ENCODE measurements around the gene PPP1R9B.

Gene PPP1R9B

DNA sequence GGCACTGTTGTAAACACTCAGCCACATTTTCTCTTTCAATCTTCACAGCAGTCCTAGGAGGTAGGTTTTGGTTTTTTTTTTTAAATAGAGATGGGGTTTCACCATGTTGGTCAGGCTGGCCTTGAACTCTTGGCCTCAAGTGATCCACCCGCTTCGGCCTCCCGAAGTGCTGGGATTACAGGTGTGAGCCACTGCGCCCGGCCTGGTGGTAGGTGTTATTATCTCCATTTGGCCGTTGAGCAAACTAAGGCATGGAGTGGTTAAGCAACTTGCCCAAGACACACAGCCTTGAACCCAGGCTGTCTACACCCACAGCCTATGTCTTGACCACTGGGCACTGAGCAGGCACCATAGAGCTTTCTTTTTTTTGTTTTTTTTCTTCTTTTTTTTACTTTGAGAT, 24.0 kb upstream of the PPP1R9B start:
- in situ Hi-C loops (cut with HindIII; ENCODE audit: low sequenced_read_pairs), result no loop called here

DNA sequence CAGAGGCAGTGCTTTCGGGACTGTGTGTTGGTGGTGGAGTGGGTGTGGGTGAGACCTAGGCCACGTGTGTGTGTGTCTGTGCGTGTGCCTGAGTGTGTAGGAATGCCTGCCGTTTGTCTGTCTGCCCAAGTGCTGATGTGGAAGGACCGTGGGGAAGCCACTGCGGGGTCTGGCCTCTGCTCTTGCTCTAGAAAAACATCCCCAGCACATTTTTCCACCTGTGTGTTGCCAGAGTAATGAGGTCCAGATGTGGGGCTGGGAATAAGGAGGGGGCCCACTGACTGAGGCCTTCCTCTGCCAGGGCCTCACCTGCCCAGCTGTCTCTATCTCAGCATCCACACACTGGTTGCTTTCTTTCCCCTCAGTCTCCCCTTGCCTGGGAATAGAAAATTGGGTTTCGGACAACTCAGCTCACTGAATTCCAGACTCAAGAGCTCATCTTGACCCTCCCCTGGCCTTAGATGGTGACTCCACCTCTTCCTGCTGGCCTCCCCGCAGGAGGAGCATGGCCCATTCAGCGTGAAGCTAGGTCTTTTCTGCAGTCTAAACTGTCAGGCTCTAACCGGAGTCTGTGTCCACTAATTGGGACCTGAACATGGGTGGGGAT, 23.0 kb upstream of the PPP1R9B start:
- in situ Hi-C loops (cut with HindIII; ENCODE audit: low sequenced_read_pairs), result no loop called here

DNA sequence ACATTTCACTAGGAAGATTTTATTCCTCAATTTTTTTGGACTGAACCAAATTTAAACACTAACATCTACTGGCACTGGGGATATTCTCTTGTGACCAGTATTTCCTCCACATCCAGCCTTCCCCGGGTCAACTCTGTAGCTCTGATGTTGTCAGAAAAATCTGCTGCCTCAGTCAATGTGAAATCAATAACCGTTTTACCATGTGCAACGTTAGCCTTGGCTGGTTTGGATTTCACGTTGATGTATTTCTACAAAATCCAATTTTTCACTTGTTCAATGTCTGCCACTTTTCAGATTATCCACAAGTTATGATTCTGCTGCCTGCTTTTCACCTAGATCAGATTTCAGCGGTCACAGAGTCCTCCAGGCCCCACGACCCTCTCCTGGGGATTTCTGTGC, 22.5 kb upstream of the PPP1R9B start:
- in situ Hi-C loops (cut with HindIII; ENCODE audit: low sequenced_read_pairs), result no loop called here

DNA sequence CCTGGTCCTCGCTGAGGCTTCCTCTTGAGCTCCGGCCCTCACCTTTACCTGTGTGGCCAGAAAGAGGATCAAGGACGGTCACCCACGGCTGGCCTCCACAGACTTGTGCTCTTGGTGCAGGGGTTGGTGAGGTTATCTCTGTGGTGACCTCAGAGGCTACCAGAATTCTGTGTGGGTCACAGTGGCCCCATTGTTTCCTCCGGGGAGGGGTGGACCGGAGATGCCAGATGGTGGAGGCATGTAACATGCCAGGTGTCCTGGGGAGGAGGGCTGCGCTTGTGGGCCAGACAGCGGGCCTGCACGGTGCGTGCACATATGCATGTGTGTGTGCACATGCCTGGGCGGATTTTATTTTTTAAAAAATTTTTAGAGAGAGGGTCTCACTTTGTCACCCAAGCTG, 21.7 kb upstream of the PPP1R9B start:
- in situ Hi-C loops (cut with HindIII; ENCODE audit: low sequenced_read_pairs), result no loop called here

DNA sequence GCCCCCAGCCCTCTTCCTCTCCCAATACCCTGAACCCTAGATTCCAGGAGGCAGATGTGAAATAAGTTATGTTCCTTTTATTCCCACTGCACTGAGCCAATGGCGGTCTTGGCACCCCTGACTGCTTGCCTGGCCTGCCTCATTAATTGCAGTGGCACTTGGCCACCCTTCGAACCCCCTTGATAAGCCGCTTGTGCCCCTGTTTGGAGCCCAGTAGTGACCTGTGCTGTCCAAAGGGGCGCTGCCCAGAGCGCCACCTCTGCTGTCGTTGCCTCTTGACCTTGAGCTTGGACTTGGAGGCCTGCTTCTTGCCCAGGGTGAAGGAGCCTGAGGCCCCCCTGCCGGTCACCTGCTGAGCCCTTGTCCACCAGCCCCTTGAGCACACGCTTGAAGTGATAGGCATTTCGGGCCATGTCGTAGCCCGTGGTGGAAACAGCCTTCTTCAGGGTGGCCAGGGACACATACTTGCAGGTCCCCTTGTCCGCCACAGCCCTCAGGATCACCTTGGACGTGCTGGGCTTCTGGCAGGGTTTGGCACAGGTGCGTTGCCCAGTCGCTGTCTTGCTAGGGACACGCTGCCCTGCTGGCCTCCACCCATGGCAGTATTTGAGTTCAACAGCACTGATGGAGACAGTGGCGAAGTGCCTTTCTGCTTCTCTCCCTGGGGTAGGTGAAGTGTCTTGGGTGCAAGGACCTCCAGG, 21.0 kb upstream of the PPP1R9B start:
- in situ Hi-C loops (cut with HindIII; ENCODE audit: low sequenced_read_pairs), result no loop called here

DNA sequence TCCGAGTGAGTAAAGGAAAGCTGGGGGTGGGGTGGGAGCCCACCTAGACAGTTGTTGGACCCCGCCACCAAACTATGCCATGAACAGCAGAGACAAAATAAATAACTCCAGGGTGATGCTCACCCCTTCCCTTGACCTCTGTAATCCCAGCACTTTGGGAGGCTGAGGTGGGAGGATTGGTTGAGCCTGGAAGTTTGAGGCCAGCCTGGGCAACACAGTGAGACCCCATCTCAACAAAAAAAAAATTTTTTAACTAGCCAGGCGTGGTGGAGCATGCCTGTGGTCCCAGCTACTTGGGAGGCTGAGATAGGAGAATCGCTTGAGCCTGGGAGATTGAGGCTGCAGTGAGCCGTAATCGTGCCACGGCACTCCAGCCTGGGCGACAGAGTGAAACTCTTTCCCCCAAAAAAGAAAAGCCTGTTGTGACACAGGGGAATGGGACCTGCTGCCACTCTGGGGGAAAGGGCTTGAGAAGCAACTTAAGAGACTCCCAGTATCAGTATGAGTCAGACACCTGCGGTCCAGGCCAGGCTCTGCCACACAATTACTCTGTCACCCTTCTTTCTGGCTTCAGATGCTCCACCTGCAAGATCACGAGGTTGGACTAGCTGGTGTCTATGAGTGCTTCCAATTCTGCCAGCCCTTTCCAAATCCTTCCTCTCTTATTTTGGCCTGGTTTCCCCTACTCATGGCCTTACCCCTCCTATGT, 20.3 kb upstream of the PPP1R9B start:
- in situ Hi-C loops (cut with HindIII; ENCODE audit: low sequenced_read_pairs), result no loop called here

DNA sequence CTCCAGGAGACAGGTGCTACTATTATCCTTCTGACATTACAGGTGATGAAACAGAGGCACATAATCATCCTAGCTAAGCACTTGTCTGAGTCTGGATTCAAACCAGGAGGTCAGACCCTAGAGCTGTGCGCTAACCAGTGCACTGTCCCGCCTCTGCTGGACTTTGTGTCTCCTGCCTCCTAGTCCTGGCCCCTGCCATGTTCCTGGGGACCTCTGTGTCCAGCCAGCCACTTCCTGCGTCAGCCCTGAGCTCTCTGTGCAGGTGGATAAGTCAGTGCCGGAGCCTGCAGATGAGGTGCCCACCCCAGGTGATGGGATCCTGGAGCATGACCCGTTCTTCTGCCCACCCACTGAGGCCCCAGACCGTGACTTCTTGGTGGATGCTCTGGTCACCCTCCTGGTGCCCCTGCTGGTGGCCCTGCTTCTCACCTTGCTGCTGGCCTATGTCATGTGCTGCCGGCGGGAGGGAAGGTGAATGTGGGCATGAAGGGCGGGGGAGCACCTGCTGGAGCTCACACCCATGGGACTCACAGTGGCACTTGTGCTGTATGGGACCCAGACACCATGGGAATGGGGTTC, 19.5 kb upstream of the PPP1R9B start:
- in situ Hi-C loops (cut with HindIII; ENCODE audit: low sequenced_read_pairs), result no loop called here

DNA sequence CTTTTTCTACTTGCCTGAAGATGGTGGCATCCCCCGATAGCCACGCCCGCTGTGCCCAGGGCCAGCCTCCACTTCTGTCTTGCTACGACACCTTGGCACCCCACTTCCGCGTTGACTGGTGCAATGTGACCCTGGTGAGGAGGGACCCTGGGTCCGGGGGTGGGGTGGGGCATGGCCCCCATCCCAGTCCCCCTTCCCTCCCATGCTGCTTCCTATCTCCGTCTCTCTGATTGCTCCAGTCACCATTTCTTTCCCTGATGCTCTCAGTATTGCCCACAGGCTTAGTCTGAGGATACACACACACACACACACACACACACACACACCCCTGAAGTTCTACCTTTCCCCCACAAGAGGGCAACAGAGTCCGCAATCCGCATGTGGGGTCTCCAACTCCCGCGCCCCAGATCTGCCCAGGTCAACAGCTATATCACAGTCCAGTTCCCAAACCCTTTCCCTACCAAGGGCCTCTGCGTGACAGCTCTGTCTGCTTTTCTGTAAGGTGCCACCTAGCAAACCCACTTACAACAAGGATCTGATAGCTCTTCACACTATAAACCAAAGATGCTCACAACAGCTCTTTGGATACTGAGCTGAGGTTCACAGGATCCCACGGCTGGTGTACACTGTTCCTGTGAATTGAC, 18.8 kb upstream of the PPP1R9B start:
- in situ Hi-C loops (cut with HindIII; ENCODE audit: low sequenced_read_pairs), result no loop called here

DNA sequence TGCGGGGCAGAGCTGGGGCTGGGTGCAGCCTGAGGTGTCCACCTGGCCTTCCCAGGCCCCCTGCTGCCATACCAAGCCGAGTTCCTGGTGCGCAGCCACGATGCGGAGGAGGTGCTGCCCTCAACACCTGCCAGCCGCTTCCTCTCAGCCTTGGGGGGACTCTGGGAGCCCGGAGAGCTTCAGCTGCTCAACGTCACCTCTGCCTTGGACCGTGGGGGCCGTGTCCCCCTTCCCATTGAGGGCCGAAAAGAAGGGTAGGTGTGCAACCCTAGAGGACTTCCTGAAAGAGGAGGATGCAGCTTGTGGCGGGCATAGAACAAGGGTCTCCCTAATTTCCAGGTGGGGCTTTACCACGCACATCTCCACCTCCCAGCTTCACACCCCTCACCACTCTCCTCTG, 17.8 kb upstream of the PPP1R9B start:
- in situ Hi-C loops (cut with HindIII; ENCODE audit: low sequenced_read_pairs), result no loop called here

DNA sequence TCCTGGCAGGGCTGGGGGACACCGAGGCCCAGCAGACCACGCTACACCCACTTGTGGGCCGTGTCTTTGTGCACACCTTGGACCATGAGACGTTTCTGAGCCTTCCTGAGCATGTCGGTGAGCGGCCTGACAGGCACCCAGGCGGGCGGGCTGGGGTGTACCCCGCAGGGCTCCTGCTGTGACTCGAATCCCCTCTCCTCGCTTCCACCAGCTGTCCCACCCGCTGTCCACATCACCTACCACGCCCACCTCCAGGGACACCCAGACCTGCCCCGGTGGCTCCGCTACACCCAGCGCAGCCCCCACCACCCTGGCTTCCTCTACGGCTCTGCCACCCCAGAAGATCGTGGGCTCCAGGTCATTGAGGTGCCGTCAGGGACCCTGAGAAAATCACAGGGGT, 16.9 kb upstream of the PPP1R9B start:
- in situ Hi-C loops (cut with HindIII; ENCODE audit: low sequenced_read_pairs), result no loop called here

DNA sequence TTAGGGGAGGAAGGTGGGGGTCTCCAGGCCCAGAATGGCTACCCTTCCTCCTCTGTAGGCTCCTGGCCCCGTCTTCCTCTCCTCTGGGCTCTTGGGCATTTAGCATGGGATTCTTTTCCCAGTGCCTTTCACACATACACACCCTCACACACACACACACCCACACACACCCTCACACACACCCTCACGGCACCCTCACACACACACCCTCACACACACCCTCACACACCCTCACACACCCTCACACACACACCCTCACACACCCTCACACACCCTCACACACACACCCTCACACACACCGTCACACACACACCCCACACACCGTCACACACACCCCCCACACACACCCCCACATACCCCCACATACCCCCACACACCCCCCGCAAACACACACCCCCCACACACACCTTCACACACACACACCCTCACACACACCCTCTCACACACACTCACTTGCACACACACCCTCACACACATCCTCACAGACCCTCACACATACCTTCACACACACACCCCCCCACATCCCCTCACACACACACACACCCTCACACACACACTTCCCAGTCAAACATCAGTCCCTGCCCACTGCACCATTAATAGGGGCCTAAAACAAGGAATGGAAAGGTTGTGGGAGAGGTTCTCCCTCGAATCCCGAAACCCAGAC, 16.2 kb upstream of the PPP1R9B start:
- in situ Hi-C loops (cut with HindIII; ENCODE audit: low sequenced_read_pairs), result no loop called here

DNA sequence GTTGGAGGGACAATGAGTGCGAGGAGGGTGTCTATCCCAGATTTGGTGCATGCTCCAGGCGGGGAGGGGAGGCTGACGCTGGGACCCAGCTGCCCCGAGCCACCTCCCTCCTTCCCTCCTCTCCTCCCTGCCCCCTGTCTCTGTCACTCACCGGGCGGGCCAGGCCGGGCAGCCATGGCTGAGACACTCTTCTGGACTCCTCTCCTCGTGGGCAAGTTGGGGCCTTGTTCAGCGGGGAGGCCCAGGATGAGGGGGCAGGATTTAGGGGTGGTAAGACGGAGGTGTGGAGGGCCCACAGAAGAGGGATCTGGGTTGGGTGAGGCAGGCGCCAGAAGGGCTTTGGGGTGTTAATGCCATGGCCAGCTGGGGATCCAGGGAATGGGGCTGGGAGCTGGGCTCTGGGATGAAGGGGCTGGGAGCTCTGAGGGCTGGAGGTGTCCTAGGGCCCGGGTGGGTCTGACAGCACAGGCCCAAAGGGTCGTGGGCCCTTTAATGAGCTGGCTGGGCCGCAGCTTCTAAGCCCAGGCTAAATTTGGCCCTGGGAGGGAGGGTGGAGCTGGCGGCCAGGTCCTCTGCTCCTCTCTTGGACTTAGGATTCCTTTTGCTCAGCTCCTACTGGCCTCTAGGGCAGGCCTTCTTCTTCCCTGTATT, 15.5 kb upstream of the PPP1R9B start, which contains the start of gene SGCA:
Gene SGCA (plus strand): TSS at position 139 of the 651 bp plus-strand sequence. CDS start 36 bp downstream, at position 175.
- in situ Hi-C loops (cut with HindIII; ENCODE audit: low sequenced_read_pairs), result no loop called here

DNA sequence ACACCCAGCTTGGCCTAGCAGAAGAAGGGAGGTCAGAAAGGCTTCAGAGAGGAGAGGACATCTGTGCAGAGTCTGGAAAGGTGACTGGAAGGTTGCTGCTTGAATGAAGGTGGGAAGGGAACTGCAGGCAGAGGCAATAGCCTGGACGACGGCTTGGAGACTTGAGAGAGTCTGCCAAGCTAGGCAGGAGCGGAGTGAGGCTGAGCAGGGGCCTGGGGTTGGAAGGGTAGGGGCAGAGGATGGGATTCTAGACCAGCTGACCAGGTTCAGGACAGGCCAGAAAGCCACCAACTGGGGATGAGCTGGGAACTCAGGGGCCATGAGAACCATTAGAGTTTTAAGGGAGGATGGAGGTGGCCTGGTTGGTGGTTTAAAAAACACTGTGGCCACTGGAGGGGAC, 15.0 kb upstream of the PPP1R9B start:
- in situ Hi-C loops (cut with HindIII; ENCODE audit: low sequenced_read_pairs), result no loop called here

DNA sequence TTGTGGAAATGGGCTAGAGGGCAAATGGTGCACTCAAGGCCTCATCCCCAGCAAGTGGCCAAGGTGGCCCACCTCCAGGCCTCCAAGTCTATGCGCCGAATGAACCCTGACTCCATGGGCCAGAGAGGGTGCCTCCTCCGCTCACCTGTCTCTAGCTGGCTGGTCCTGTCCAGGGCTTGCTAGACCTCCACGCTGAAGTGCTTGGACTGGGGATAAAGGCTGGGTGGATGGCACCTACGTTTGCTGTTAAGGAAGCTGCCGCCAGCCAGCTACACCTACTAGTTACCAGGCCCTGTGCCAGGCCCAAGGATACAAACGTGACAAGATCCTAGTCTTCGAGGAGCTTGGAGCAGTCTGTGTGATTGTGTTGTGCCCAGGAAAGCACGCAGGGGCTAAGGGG, 14.6 kb upstream of the PPP1R9B start:
- in situ Hi-C loops (cut with HindIII; ENCODE audit: low sequenced_read_pairs), result no loop called here

DNA sequence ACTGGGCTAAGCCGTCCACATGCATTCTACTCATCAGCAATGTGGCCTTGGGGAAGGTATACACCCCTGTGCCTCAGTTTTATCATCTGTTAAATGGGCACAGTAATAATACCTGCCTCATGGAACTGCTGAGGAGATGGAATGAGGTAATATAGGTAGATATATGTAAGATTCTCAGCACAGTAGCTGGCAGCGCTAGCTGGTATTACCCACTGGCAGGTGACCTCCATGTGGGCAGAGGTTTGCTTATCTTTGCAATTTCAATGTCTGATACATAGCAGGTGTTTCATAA, 14.2 kb upstream of the PPP1R9B start:
- in situ Hi-C loops (cut with HindIII; ENCODE audit: low sequenced_read_pairs), result no loop called here

DNA sequence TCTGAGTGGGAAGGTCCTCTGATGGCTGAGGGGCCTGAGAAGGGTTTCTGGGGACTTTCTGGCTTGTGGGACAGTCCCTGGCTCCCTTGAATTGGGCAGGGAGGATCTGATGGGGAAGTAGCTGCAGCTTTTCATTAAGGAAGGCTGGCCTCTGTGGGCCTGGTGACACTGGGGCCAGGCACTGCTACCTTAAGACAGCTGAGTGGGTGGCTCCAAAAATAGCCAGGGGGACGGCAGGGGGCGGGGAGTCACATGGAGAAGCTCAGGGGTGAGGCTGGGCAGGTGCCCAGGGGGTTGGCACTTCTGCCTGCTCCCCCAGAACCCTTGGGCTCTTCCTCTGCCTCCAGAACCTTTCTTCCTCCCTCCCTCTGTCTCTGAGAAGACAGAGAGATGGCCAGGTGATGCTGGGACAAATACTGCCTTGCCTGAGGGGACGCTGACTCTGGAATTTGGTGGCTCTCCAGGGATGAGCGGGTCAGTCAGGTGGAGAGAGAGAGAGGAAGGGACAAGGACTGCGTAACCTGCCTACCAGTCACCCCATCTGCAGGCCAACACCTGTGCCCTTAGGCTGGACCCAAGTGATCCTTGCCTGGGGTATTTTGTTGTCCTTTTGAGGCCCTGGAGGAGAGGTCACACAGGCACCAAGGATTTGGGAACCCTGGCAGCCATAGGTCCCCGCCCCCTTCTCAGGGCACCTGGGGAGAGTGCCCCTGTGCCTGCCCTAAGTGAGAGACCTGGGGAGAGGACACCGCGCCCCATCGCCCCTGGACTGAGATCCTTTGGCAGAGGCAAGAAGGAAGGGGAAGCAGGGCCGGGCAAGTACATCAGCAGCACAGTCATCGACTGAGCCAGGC, 13.6 kb upstream of the PPP1R9B start:
- in situ Hi-C loops (cut with HindIII; ENCODE audit: low sequenced_read_pairs), result no loop called here

DNA sequence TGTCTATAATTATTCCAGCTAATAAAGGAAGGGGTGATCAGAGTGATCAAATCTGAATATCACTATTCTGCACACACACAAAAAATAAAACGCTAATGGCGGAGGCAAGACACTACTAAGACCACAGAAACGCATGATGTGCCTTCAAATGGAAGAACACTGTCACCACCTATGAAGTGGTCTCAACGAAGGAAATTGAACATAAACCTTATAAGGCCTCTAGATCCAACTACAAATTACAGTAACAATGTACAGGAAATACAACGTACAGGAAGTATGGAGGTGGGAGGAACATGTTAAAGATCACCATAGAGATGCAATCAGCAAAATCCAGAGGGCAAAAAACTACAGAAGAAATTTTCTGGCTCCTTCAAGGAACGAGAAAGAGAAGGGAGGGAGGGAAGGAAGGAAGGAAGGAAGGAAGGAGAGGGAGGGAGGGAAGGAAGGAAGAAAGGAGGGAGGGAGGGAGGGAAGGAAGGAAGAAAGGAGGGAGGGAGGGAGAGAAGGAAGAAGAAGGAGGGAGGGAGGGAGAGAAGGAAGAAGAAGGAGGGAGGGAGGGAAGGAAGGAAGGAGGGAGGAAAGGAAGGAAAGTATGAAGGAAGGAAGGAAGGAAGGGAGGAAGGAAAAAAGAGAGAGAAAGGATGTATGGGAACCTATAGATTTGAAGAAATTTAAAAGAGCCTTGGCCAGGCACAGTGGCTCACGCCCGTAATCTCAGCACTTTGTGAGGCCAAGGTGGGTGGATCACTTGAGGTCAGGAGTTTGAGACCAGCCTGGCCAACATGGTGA, 12.2 kb upstream of the PPP1R9B start:
- in situ Hi-C loops (cut with HindIII; ENCODE audit: low sequenced_read_pairs), result no loop called here

DNA sequence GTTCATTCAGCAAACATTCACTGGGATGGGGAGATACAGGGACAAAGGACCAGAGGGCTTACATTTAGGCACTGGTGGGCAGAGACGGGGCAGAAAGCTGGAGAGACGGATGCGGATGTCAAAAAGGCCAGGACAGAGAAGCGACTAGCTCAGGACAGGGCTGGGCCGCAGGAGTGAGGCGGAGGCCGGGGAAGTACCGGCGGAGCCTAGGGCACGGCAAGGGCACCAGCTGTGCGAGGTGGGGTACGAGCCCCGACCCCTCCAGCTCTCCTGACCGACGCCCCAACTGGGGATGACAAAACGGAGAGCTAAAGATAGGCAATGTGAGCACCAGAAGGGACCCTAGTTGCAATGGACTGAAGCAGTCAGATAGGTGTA, 11.4 kb upstream of the PPP1R9B start:
- in situ Hi-C loops (cut with HindIII; ENCODE audit: low sequenced_read_pairs), result no loop called here
